ENCODE results near the gene ELN.
"Not testable (repeated sequence)": the region's sequence is repeated elsewhere in the genome, so short reads cannot be mapped to it uniquely, and the experiment has no call there.

ELN gene

DNA sequence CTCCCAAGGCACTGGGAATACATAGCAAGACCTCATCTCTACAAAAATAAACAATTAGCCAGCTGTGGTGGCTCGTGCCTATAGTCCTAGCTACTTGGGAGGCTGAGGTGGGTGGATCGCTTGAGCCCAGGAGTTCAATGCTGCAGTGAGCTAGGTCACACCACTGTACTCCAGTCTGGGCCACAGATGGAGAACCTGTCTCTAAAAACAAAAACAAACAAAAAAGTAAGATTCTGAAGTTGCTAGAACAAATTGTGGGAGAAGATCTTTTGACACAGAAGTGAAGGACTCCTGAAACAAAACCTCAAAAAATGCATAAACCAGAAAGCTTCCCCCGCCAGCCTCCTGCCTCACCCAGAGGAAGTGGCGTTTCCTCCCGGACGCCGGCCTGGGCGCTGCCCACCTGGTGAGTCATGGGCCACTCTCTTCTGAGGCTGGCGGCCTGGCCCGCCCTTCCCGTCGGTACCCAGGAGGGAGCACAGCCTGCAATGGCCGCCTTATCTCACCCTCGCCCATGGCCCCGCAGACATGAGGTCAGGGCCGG lies 25.4 kb upstream of the ELN start:
- peak; percentile 16 for DNase-seq

DNA sequence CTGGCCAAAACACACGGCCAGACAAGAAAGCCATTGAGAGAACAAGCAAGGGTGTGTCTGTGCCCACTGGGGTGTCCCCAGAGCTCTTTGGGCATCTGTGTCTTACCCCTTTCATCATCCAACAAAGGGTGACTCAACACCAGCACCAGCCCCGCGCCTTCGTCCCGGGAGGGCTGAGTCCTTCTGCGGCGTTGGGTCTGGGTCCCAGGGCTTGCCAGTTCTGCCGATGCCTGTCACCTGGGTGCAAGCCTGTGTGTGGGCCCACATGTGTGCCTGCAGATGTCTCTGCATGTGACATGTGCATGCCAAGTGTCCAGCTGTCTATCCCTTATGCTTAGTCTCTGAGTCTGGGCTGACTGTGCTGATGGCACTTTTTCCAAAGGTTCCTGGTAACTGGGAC lies 24.4 kb upstream of the ELN start:
- no peak for DNase-seq

DNA sequence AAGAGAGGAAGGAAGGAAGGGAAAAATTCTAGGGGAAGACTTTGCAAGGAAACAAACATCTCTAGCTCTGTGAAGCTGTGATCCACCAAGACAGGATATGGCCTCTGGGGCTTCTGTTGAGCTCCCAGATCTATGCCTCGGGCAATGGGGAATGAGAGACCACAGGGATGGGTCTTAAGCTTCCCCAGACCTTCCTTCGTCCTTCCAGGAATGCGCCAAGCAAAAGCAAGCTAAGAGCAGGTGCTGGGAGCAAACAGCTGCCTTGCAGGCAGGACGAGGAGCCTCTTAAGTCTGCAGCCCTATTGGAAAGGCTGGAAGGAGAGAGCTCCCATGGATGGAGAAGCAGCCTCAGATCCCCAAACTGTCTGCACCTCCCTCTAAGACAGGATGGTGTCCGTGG lies 21.9 kb upstream of the ELN start:
- no peak for DNase-seq

DNA sequence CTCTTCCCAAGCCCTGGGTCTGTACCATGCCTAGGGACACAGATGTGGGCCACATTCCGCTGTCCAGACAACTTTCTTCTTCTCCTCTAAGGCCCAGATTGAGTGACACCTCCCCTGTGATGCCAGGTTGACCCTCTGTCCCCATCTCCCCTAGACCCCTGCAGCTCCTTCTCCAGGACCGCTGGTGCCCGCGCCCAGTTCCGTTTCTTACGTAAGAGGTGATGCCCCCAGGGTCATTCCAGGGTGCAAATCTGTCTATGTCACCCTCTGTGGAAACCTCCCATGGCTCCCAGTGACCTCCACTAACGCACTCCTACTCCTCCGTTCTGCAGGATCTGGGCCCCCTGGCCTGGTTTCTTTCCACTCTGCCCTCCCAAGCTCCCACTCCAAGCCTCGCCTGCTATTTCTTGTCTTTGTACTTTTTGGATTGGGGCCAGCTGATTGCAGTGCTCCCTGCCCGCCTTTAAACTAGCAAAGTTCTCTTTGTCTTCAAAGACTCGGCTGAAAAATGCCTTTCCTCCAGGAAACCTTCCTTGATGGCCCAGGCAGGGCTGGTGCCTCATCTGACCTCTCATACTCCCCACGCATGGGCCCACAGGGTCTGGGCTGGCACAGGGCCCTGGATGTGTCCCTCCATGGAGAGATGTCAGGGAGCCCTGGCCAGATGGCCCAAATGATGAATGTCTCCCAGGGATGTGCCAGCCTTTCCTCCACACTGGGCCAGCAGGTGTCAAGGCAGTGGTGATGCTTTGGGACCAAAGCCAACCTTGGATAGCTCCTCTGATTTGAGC lies 21.3 kb upstream of the ELN start:
- no peak for DNase-seq

DNA sequence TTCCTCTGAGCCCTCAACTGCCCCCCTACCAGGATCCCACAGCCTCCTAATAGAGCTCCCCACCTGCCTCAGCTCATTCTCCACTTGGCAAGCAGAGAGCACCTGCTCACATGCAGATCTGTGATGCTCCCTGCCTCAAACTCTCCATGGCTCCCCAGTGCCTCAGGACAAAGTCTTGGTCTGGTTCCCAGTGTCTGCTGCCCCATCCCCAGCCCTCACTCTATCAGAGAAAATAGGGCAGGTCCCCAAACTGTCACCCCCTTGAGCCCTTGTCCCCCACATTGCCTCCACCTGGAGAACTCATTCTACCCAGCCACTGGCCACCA lies 20.8 kb upstream of the ELN start:
- DNase-seq: no peak

DNA sequence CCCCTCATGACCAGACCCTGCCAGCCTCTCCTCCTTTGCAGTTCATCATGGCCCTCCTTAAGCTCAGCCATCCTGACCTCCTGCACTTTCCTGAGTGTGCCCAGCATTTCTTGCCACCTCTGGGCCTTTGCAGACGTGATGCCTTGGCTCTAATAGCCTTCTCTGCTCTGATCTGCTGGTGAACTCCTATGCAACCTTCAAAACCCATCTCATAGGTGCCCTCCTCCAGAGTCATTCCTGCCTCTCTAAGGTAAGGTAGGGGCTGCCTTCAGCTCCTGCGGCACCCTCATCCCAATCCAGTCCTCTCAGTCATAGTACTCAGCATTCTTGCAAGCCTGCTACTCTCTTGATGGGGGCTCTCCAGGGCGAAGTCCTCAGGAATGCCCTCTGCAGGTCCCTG lies 19.3 kb upstream of the ELN start:
- no peak for DNase-seq

DNA sequence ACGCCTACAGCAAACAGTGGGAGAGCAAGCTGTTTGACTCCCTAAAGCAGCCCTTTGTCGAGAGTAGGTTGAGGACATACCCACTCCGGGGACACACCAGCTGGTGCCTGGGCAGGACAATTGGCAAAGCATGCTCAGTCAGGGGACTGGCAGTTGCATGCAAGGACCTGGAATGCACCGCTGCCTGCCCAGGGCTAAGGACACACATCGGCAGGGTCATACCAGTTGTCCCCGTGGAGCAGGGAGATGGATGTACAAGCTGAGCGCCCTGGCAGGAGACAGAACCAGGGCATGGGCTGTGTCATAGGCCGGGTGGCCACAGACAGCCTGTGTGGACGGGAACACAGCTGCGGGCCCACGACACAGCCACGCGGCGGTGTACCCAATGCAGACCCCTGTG lies 18.3 kb upstream of the ELN start:
- no peak for DNase-seq

DNA sequence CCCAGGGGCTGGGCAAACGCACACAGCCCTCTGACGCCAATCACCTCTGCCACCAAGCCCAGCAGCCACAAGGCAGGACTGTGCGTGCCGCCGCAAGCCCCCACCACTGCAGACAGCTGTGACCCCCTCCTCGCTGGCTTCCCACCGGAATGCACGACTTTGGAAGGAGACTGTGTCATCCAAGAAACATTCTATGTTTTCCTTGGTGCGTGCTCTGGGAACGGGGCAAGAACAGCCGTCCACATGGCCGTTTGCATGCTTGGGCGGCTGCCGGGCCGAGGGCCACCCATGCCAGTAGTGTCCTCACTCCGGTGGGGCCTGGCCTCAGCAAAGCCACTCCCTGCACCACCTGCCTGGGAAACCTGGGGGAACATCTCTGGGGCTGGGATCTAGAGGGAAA lies 17.6 kb upstream of the ELN start:
- no peak for DNase-seq

DNA sequence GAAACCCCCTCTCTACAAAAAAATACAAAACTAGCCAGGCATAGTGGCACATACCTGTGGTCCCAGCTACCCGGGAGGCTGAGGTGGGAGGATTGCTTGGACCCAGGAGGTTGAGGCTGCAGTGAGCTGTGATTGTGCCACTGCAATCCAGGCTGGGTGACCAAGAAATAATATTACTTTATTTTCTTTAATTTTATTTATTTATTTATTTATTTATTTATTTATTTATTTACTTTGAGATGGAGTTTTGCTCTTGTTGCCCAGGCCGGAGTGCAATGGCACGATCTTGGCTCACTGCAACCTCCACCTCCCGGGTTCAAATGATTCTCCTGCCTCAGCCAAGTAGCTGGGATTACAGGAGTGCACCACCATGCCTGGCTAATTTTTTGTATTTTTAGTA lies 16.6 kb upstream of the ELN start:
- not testable (repeated sequence) for DNase-seq

DNA sequence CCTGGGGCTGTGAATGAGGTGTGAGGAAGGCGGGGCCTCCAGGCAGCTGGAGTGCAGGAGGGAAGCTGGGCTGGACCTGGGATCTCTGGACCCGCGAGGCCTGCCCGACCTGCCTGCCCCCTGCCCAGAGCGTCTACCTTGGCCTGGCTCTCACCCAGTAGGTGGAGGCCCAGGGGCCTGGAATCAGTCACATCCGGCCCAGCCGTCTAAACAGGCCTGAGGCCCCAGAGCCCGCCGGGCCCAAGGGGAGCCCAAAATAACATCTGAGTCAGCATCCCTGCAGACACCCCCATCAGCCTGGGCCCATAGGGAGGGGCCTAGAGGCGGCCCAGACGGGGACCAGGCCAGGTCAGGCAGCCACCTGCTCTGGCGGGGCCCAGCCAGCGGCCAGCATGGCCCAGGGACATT lies 15.1 kb upstream of the ELN start:
- no peak for DNase-seq

DNA sequence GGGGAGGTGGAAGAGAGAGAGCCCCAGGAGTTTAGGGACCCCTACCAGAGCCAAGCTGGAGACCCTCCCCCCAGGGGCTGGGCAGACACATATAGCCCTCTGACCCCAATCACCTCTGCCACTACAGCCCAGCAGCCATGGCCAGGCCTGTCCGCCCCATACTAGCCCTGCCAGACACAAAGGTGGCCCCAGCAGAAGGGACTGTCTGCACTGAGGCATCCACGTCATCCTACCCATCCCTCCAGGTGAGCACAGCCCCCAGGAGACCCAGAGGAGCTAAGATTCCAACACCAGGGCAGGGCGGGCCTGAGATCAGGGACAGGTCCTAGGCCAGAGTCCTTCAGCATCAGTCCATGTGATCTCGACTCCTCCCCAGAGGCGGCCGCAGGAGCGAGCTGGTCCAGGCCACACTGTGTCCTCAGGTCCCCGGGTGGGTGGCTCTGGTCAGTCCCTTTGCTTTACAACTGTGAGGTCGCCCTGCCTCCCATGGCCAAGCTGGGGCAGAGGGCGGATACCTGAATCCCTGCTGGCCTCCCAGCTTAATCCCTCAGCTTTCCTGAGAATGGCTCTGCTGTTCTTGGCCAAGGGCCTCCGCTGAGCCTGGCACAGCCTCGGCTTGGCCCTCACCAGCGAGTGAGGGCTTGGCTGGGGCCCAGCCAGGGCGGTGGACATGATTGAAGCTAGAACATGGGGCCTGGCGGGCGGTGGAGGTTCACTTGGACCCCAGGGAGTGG lies 14.3 kb upstream of the ELN start:
- no peak for DNase-seq

DNA sequence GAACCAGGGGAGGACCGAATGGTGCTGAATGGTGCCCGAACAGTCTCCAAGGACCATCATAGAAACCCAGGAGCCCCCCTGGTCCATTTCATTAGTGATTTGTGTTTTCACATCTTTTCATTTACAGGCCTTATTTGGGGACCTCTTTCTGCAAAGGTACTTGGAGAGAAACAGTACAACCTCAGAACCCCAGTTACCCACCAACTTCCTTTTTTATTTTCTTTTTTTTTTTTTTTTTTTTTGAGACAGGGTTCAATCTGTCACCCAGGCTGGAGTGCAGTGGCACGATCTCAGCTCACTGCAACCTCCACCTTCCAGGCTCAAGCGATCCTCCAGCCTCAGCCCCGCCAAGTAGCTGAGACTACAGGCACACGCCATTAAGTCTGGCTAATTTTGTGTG lies 13.0 kb upstream of the ELN start:
- no peak for DNase-seq

DNA sequence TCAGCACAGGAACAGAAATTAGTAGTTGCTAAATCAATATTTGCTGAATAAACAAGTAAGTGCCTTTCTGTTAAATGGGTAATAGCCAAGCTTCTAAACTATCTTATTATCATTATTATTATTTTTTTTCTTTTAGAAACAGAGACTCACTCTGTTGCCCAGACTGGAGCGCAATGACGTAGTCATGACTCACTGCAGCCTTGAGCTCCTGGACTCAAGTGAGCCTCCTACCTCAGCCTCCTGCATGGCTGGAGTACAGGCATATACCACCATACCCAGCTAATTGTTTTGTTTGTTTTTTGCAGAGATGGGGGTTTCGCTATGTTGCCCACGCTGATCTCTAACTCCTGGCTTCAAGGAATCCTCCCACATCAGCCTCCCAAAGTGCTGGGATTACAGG lies 12.3 kb upstream of the ELN start:
- DNase-seq: no peak

DNA sequence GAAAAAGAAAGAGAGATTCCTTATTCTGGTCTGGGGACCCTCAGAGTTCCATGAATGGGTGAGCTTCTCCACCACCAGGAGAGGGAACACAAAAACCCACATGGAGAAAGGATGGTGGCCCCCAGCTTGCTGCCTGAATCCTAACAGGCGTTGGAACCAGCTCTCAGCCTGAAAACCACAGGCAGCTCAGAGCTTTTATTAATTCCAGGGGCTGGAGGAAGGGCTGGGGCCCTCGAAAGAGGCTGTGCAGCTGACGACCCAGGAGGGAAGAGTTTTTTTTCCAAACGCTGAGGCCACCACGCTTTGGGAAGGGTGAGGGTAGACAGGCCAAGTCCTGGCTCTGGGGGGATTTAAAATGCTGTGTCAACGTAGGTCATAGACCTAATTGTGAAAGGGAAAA lies 10.8 kb upstream of the ELN start:
- no peak for DNase-seq

DNA sequence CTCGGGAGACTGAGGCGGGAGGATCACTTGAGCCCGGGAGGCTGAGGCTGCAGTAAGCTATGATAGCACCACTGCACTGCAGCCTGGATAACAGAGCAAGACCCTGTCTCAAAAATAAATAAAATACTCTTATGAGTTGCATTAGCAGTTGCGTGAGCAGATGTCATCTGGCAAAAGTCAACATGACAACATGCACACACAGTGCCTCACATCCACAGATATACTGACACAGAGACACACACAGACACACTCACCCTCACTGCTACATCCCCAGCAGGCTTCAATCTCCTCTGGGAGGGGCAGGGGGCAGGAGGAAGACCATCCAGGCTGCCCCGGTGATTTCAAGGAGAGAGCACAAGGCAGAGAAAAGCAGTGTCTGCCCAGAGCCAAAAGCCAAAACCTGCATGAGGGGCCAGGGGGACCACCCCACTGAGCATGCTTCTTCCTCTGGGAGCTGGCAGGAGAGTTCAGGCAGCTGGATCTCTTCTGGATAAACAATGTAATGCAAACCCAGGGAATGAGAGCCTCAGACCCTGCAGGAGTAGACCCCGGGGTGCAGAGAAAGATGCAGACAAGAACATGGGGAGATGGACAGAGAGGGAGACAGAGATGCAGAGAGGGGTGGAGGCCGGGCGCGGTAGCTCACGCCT lies 9.6 kb upstream of the ELN start:
- no peak for DNase-seq

DNA sequence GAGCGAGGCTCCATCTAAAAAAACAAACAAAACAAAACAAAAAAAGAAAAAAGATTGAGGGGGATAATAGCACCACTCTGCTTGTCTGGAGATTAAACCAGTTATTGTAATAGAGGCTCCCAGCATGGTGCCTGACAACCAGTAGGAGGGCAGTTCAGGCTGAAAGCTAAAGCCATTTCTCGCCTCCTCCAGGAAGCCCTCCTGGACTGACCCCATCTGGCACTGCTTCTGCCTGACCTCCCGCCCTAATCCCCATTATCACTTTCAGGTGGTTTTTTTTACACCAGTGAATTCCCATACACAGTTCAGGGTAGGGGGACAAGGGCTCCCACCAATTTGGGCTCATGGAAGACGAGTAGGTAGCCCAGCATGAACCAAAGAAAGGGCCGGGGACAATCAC lies 8.8 kb upstream of the ELN start:
- DNase-seq: no peak

DNA sequence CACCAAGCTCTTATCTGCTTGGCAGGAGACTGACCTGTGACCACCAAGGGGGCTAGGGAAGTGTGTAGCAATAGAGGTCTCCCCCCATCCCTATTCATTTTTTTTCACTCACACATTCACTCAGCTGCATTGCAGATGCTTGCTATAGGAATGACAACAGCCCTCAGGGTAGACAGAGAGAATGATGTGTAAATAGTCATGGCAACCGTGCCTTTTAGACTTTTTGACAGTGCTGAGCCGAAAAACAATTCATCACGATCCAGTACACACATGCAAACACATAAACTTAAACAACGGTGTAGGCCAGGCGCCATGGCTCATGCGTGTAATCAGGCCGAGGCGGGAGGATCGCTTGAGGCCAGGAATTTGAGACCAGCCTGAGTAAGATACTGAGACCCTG lies 7.6 kb upstream of the ELN start:
- DNase-seq: no peak

DNA sequence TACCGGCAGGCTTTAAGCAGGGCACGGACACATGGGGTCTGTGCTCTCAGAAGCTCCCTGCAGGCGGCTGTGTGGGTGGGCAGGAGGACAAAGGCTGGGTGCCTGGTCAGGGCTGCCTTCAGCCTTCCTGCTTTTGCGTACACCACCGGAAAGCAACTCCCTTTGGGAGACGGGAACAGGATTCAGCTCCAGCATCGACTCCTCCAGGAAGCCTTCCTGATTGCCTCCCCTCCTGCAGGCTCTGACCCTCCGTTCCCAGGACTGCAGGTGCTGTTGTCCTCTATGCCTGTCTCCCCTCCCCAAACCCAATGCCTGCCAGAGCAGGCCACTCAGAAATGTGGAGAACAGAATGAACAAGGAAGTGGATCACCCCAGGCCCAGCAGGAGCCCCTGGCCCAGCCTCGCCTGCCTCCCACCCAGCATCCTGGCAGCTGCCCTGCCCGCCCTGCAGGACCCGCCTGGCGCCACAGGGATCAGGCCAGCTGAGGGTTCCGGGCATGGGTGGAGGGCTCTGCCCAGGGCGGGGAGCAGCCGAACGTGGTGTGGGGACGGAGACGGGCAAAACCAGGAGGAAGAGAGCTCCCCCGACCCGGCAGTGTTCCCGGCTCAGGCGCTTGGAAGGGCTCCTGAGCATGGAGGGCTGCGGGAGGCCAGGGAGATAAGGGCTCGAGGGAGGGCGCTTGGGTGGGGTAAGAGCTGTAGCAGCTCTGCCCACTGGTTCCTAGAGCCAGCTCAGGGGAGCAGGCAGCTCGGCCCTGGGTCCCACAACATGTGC lies 6.2 kb upstream of the ELN start:
- no peak for DNase-seq

DNA sequence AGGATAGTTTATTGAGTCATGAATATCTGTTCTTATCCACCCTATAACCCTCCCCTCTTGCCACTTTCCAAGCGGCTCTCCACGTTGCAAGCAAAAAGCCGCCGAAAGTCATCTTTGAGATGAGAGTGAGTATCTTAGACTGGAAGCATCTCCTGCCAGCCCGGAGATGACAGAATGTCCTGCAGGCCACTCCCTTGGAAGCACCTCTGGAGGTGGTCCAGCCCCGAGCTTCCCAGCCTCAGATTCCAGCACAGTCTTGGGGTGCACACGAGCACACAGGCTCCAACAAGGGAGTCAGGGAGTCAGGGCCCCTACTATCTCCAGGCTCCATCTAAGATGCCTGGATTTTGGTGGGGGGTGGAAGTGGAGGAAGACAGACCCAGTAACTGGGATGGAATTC lies 5.5 kb upstream of the ELN start:
- DNase-seq: no peak

DNA sequence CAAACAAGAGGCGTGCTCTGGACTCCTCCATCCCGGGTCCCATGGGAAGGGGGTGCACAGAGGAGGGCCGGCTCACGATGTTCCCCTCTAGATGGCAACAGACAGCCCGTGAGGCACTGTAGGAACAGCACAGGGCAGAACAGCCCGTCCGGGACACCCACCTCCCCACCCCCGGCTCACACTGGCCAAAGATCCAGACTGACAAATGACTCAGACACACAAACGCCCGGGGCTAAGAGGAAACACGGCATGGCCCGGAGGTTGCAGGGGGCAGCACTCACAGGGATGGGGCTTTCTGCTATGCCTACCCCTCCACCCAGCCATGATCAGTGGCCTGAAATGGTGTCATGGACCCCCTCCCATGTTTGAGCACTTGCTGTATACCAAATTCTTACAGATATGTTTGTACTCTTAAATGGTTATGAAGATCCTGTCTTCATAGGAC lies 4.9 kb upstream of the ELN start:
- no peak for DNase-seq

DNA sequence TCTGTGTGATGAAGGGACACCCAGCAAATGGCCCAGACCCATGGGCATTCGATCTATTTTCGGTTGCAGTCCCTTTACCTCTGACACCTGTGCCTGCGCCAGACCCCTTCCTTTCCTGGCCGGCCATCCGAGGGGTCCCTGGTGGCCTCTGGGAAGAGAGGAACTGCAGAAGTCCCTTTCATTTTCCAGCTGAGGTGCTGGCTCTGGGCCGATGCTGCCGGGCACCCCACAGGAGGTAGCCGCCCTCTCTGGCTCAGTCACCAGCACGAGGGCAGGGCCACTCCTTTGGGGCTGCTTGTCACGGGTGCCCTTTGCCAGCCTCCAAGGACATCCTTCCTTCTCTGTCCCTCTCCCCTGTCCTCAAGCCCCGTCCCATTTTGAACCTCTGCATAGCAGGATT lies 4.2 kb upstream of the ELN start:
- DNase-seq: no peak

DNA sequence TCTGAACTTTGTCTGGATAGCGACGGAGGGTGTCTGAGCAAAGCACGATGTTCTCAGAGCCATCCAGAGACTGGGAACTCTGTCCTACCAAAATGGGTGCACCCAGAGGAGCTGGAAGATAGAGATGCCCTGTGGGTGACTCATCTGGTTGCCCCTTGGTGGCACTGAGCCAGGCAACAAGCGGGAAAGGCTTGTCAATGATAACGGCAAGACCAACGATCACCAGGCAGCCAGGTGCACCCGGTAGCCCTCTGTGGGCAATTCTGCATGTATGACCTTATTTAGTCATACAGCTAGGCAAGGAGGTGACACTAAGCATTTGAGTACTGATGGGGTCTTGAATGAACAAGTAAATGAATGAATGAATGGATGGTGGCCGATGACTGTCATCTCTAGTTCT lies 2.8 kb upstream of the ELN start:
- DNase-seq: no peak

DNA sequence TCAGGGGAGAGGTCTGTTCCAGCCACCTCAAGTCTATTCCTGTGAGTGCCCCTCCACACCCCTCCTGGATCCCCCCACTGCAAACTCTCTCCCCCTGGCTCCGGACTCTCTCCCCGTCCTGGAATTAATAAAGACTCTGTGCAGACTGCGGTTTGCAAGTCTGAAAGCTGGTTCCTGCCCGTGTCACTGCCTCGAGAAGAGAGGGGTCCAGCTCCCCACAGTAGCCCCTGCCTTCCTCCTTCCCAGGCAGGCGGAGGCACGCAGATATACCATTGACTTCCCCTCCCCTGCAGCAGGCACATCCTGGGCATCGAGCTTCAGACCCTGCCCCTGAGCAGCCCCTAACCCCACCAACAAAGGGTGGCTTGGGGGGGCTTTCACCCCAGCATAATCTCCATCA lies 2.2 kb upstream of the ELN start:
- DNase-seq: no peak
